GM18858 (cell line): ENCODE results near the gene PDE10A.

ENCODE experiments used
- ATAC-seq: cut with Tn5 transposase; IDR thresholded peaks from one replicate; pipeline ENCODE4 v1.9.1; 2021; ENCODE audit not compliant: unreplicated experiment

PDE10A gene

DNA sequence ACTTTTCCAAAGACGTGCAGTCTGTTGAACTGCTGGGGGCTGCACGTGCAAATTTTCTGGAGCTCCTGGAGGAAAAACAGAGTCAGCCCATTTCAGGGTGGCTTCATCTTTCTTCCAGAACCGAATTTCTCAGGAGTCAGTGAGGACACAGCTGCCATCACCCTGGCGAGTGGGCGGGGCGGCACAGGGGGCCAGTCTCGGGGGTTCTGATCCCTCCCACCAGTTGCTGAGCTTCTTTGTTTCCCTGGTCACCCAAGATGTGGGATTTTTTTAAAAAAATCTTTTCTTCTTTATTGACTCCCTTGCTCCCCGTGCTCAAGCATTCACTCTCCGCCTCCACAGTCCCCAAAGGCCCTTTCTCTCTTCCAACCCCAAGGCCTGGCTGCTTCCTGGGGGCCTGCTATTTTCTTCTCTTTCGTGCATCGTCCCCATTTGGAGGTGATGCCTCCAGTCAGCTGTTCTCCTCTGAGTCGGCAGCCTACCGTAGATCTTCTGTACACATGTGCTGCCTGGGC lies 362.6 kb downstream of the PDE10A start:
- ATAC-seq: no peak

DNA sequence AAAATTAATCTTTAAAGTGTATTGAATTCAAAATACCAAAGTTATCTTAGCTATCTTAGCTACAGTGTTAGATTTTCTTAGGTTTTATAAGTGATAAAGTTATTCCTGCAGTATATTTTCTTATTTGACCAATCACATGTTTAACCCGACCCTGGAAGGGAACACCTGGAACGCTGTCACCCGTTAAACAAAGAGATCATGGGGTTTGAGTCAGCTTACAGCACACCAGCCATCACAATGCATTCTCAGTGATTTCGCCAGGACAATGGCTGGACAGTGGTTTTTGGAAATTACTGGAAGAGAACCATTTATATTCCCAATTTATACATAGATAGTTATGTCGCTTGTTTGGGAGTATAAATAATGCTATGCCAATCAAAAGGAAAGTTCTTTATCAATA lies 364.2 kb downstream of the PDE10A start:
- no peak for ATAC-seq

GRCh38 chr6:165298402-165298801 lies 364.6 kb downstream of the PDE10A start:
- no peak for ATAC-seq

DNA sequence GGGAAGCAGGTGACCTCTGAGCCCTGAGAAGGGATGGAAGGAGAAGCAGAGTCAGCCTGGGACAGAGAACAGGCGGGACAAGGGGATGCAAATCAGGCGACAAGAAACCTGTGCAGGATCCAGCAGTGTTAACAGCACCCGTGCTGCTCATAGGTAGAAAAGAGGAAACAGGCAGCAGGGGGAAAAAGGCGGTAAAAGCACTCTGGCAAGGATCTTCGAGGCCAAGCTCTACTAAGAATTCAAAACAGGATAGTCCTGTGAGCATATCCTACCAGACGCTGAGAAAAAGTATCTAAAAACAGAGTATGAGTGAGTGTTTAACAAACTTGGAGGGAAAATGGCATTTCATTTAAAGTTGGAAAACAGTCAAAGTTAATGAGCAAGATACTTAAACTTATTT lies 370.4 kb downstream of the PDE10A start:
- ATAC-seq: no peak
